IMR-90 (cell line): Measurements from ENCODE around the gene KRTAP5-9. TPM values are rescaled to one million over a fixed set of nuclear protein-coding genes. Genes with fewer than 3 reads are reported as not detected.

Experiments
- ATAC-seq: fragments of 200-7000 bp; cut with Tn5 transposase; 2 replicates; pipeline ENCODE4 v1.9.1; 2020; ENCODE audit warnings: low read depth, mild to moderate bottlenecking, moderate library complexity
- BruUV-seq: library from RNA; stranded (reverse); fragments of 400-500 nt; replicated peaks from 2 replicates; lab custom pipeline; 2021; lab: Mats Ljungman, UMichigan
- CTCF ChIA-PET: fragments of 300-600 bp; formaldehyde crosslinking; extraction: SDS; loops from one replicate; lab custom pipeline; 2021; ENCODE audit warnings: antibody characterized with exemption; lab: Yijun Ruan, JAX
- POLR2A ChIA-PET: fragments of 300-600 bp; sonication (Branson Sonifier 250); formaldehyde crosslinking; loops from one replicate; lab custom pipeline; 2022; ENCODE audit warnings: antibody characterized with exemption; ENCODE audit not compliant: unreplicated experiment; lab: Charles Lee
- DNase-seq: peaks from one replicate; pipeline ENCODE4 v3.0.0; 2013
- H2AFZ ChIP-seq: replicated peaks from 2 replicates; pipeline ENCODE3; 2013; ENCODE audit warnings: low read length, mild to moderate bottlenecking; ENCODE audit not compliant: poor library complexity
- H2AK5ac ChIP-seq: 2 replicates; pipeline ENCODE4 v1.6.1; 2013; ENCODE audit warnings: low read depth, low read length, inconsistent platforms
- H2AK9ac ChIP-seq: replicated peaks from 2 replicates; pipeline ENCODE3; 2013; ENCODE audit warnings: mild to moderate bottlenecking, low read depth, low read length, moderate library complexity; ENCODE audit not compliant: poor library complexity
- H2BK120ac ChIP-seq: 2 replicates; pipeline ENCODE4 v1.6.1; 2013; ENCODE audit warnings: low read depth, low read length, inconsistent platforms
- H2BK15ac ChIP-seq: 3 replicates; pipeline ENCODE4 v1.6.1; 2013; ENCODE audit warnings: low read depth, low read length, inconsistent platforms
- H2BK20ac ChIP-seq: 2 replicates; pipeline ENCODE4 v1.6.1; 2013; ENCODE audit warnings: low read depth, mild to moderate bottlenecking, inconsistent platforms, low read length, moderate library complexity
- H2BK5ac ChIP-seq: 2 replicates; pipeline ENCODE4 v1.6.1; 2013; ENCODE audit warnings: mild to moderate bottlenecking, low read depth, low read length, inconsistent platforms; ENCODE audit not compliant: poor library complexity, severe bottlenecking
- H3K14ac ChIP-seq: replicated peaks from 2 replicates; pipeline ENCODE4 v1.6.1; 2013; ENCODE audit warnings: low read depth, low read length, inconsistent platforms
- H3K18ac ChIP-seq: 2 replicates; pipeline ENCODE4 v1.6.1; 2013; ENCODE audit warnings: low read depth, low read length, control low read depth
- H3K23ac ChIP-seq: 2 replicates; pipeline ENCODE4 v1.6.1; 2013; ENCODE audit warnings: low read depth, low read length, inconsistent platforms
- H3K27ac ChIP-seq: 2 replicates; pipeline ENCODE4 v1.5.1; 2013; ENCODE audit warnings: mild to moderate bottlenecking, control low read depth, low read length; ENCODE audit not compliant: insufficient read depth
- H3K27me3 ChIP-seq: 2 replicates; pipeline ENCODE4 v1.6.1; 2013; ENCODE audit warnings: low read length; ENCODE audit not compliant: control insufficient read depth, insufficient read depth
- H3K36me3 ChIP-seq: 2 replicates; pipeline ENCODE4 v1.6.1; 2013; ENCODE audit warnings: low read length, mixed read lengths; ENCODE audit not compliant: control insufficient read depth, insufficient read depth
- H3K4ac ChIP-seq: 2 replicates; pipeline ENCODE4 v1.6.1; 2013; ENCODE audit warnings: low read depth, low read length, inconsistent platforms
- H3K4me1 ChIP-seq: 2 replicates; pipeline ENCODE4 v1.6.1; 2013; ENCODE audit warnings: low read length, mixed read lengths; ENCODE audit not compliant: control insufficient read depth, insufficient read depth
- H3K4me2 ChIP-seq: 2 replicates; pipeline ENCODE4 v1.6.1; 2013; ENCODE audit warnings: low read depth, mild to moderate bottlenecking, control low read depth, low read length, moderate library complexity
- H3K4me3 ChIP-seq: 2 replicates; pipeline ENCODE4 v1.5.1; 2013; ENCODE audit warnings: low read depth, mild to moderate bottlenecking, control low read depth, low read length, moderate library complexity; ENCODE audit not compliant: insufficient read depth
- H3K56ac ChIP-seq: 2 replicates; pipeline ENCODE4 v1.6.1; 2013; ENCODE audit warnings: low read length, inconsistent platforms; ENCODE audit not compliant: insufficient read depth; ENCODE audit errors: extremely low read depth
- H3K79me1 ChIP-seq, 2 experiments: 2 replicates each; pipeline ENCODE4 v1.6.1; 2013; ENCODE audit warnings: low read length in 2 of 2, inconsistent platforms in 1 of 2, low read depth in 1 of 2
- H3K9ac ChIP-seq: 2 replicates; pipeline ENCODE4 v1.6.1; 2013; ENCODE audit warnings: low read depth, low read length, control low read depth
- H3K9me1 ChIP-seq: 2 replicates; pipeline ENCODE4 v1.6.1; 2013; ENCODE audit warnings: low read length, inconsistent platforms; ENCODE audit not compliant: insufficient read depth
- H3K9me3 ChIP-seq: 2 replicates; pipeline ENCODE4 v1.6.1; 2013; ENCODE audit warnings: low read length; ENCODE audit not compliant: control insufficient read depth, insufficient read depth
- H4K20me1 ChIP-seq: 2 replicates; pipeline ENCODE4 v1.6.1; 2013; ENCODE audit warnings: low read length, inconsistent platforms; ENCODE audit not compliant: insufficient read depth
- H4K5ac ChIP-seq: 2 replicates; pipeline ENCODE4 v1.6.1; 2013; ENCODE audit warnings: mild to moderate bottlenecking, low read depth, low read length, control low read depth
- H4K8ac ChIP-seq, 2 experiments: 2 replicates each; pipeline ENCODE4 v1.6.1; 2013; ENCODE audit warnings: low read depth in 2 of 2, low read length in 2 of 2, control low read depth in 1 of 2, inconsistent platforms in 1 of 2
- H4K91ac ChIP-seq: 2 replicates; pipeline ENCODE4 v1.6.1; 2013; ENCODE audit warnings: low read depth, low read length, inconsistent platforms; ENCODE audit not compliant: insufficient read depth
- BHLHE40 ChIP-seq: fragments of 150-350 bp; IDR thresholded peaks from 2 replicates; pipeline ENCODE4 v1.6.1; 2016; ENCODE audit warnings: mild to moderate bottlenecking, low read depth, low read length
- CHD1 ChIP-seq: IDR thresholded peaks from 2 replicates; pipeline ENCODE4 v1.6.1; 2012; ENCODE audit warnings: low read depth, low read length, improper control_type of control experiment
- FOS ChIP-seq: fragments of 150-350 bp; IDR thresholded peaks from 2 replicates; pipeline ENCODE4 v1.6.1; 2016; ENCODE audit warnings: low read depth, low read length
- MAZ ChIP-seq: IDR thresholded peaks from 2 replicates; pipeline ENCODE4 v1.6.1; 2012; ENCODE audit warnings: low read depth, mild to moderate bottlenecking, low read length, improper control_type of control experiment, moderate library complexity, borderline replicate concordance
- RAD21 ChIP-seq: IDR thresholded peaks from 2 replicates; pipeline ENCODE4 v1.6.1; 2012; ENCODE audit warnings: low read length, improper control_type of control experiment
- SMC3 ChIP-seq: fragments of 150-350 bp; IDR thresholded peaks from 2 replicates; pipeline ENCODE4 v1.6.1; 2016; ENCODE audit warnings: low read depth, mild to moderate bottlenecking, antibody characterized with exemption, low read length, moderate library complexity
- WGBS, 2 experiments: methylation state at CpG; one replicate each; pipeline versions ENCODE4 v1.1.5 to v1.1.7; 2013; ENCODE audit warnings: missing lambda C conversion rate in 2 of 2; ENCODE audit not compliant: insufficient read length in 1 of 2; ENCODE audit errors: extremely low coverage in 2 of 2; 5-methylcytosine and 5-hydroxymethylcytosine counted together
- dilution Hi-C: fragments of 300-500 bp; cut with HindIII; formaldehyde crosslinking; loops from one replicate; pipeline ENCODE4 v1.14.3; 2018; ENCODE audit warnings: low sequenced_read_pairs; ENCODE audit not compliant: unreplicated experiment
- in situ Hi-C: fragments of 300-500 bp; cut with MboI; formaldehyde crosslinking; loops from 3 replicates; pipeline ENCODE4 v1.14.3; 2019; ENCODE audit warnings: low sequenced_read_pairs, inconsistent platforms, mixed read lengths
- intact Hi-C: fragments of 100-400 bp; cut with micrococcal nuclease; formaldehyde crosslinking; loops from 2 replicates; pipeline ENCODE4 v1.10.0; 2022
- polyA plus RNA-seq, 3 experiments: library from polyadenylated mRNA; depleted of rRNA; stranded (reverse); fragments of >200 nt; gene quantifications; 2 replicates each; pipeline ENCODE4 v1.2.3, GENCODE V29; 2012; ENCODE audit warnings: low replicate concordance in 1 of 3
- total RNA-seq: library from RNA; depleted of rRNA; stranded (reverse); fragments of >200 nt; gene quantifications from 2 replicates; pipeline ENCODE4 v1.2.3, GENCODE V29; 2012
- TF ChIP-seq, protein P1 (sequence below): fragments of 150-350 bp; IDR thresholded peaks from 2 replicates; pipeline ENCODE4 v1.6.1; 2016; ENCODE audit warnings: low read depth, mild to moderate bottlenecking, low read length, moderate library complexity, borderline replicate concordance

Gene KRTAP5-9
- total and polyA plus RNA-seq, 2 of the 4 experiments (the other 2 are of a cell fraction): 0.09 TPM; not detected in 1

GRCh38 chr11:71575723-71576424, 27.7 kb downstream of the KRTAP5-9 start:
- Histone ChIP-seq H4K91ac (no peak overlapping the region), H3K27ac (no peak overlapping the region), H3K4me3 (no peak overlapping the region), H3K18ac (no peak overlapping the region), H4K8ac (no peak overlapping the region), H2AFZ (no peak overlapping the region), H3K9me1 (no peaks in the 10 kb centered on the region), H3K36me3 (no peaks in the 10 kb centered on the region), H2BK15ac (no peak overlapping the region), H2AK9ac (no peak overlapping the region), H3K4ac (no peak overlapping the region), H3K79me1 (no peaks in the 10 kb centered on the region), H2BK20ac (no peak overlapping the region), H3K9me3 (no peaks in the 10 kb centered on the region), H4K5ac (no peak overlapping the region), H3K23ac (no peak overlapping the region), H3K27me3 (peaks cover 23% of the 10 kb centered on the region), H2BK120ac (no peak overlapping the region), H3K9ac (no peak overlapping the region), H3K4me2 (no peak overlapping the region), H4K20me1 (no peaks in the 10 kb centered on the region), H2AK5ac (no peak overlapping the region), H3K14ac (no peak overlapping the region), H2BK5ac (no peak overlapping the region), H3K4me1 (no peaks in the 10 kb centered on the region), H3K56ac (no peak overlapping the region)
- CTCF ChIA-PET: no interaction called here
- WGBS, 2 experiments: 40% methylated on average over 1 of the region's 4 CpGs; no CpG with 5 or more reads in 1 of the 2 experiments
- POLR2A ChIA-PET: no interaction called here
- TF ChIP-seq, protein P1, sequence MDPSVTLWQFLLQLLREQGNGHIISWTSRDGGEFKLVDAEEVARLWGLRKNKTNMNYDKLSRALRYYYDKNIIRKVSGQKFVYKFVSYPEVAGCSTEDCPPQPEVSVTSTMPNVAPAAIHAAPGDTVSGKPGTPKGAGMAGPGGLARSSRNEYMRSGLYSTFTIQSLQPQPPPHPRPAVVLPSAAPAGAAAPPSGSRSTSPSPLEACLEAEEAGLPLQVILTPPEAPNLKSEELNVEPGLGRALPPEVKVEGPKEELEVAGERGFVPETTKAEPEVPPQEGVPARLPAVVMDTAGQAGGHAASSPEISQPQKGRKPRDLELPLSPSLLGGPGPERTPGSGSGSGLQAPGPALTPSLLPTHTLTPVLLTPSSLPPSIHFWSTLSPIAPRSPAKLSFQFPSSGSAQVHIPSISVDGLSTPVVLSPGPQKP: no peak
- TF ChIP-seq MAZ (no peak), CHD1 (no peak), SMC3 (no peak), FOS (no peak), BHLHE40 (no peak), RAD21 (no peak)
- DNase-seq: no peak
- in situ Hi-C loops: no loop called here
- dilution Hi-C loops: no loop called here
- no peak for ATAC-seq
- intact Hi-C loops: no loop called here
- no TSS peak for BruUV-seq
